Activated T-cell treated with anti-CD3 and anti-CD28 coated beads, Interleukin-2, amount 50 U/mL, for 72 hours (primary cell): Measurements from ENCODE around the gene FHL1. TPM values are rescaled to one million over a fixed set of nuclear protein-coding genes. Genes with fewer than 3 reads are reported as not detected.

Source experiments
- ATAC-seq, 2 donors: fragments of 150-1000 bp; cut with Tn5 transposase; replicated peaks in 1 of 2; 2 replicates each; pipeline ENCODE4 v1.10.0; 2021; ENCODE audit warnings: moderate library complexity in 2 of 2, mild to moderate bottlenecking in 1 of 2
- DNase-seq, 2 donors: peaks; one replicate each; pipeline ENCODE4 v3.0.0; 2021 to 2022; ENCODE audit warnings: mixed read lengths in 1 of 2
- H3K27ac Mint-ChIP-seq: one replicate; pipeline ENCODE4 v1.8.0; 2022; ENCODE audit warnings: mild to moderate bottlenecking, moderate library complexity, mixed read lengths
- H3K27me3 Mint-ChIP-seq: one replicate; pipeline ENCODE4 v1.8.0; 2022; ENCODE audit warnings: low read depth, mixed read lengths
- H3K36me3 Mint-ChIP-seq, 2 donors: one replicate each; pipeline ENCODE4 v1.8.0; 2022; ENCODE audit warnings: mixed read lengths in 2 of 2, mild to moderate bottlenecking in 1 of 2; ENCODE audit not compliant: insufficient read depth in 2 of 2
- H3K4me1 Mint-ChIP-seq: one replicate; pipeline ENCODE4 v1.8.0; 2022; ENCODE audit warnings: low read depth, mixed read lengths
- H3K4me3 Mint-ChIP-seq, 2 donors: one replicate each; pipeline ENCODE4 v1.8.0; 2022; ENCODE audit warnings: mild to moderate bottlenecking in 2 of 2, mixed read lengths in 2 of 2, moderate library complexity in 2 of 2
- H3K9me3 Mint-ChIP-seq, 2 donors: one replicate each; pipeline ENCODE4 v1.8.0; 2022; ENCODE audit warnings: mixed read lengths in 2 of 2
- total RNA-seq, 2 donors: library from RNA; stranded (reverse); gene quantifications; one replicate each; pipeline ENCODE4 v1.2.3, GENCODE V29; 2022

FHL1 gene
- total RNA-seq, 2 donors from 2014 or later = 15.7 to 18.7 TPM

DNA sequence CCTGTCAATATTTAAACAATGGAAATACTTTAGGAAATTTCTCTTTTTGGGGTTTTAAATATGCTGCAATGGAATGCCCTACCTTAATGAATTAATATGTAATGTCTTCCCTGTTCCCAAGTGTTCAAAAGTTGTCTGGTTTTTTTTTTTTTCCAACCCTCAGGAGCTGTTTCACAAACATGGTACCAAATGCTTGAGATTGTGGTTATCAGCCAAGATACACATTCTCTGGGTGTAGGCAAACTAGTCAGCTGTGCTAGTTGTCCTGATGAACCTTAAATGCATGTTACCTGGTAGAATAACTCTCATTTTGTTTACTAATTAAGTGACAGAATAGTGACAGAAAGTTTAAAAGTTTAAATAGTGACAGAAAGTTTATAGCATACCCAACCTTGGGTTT is 50.7 kb downstream of the FHL1 start:
- no peak for DNase-seq

DNA sequence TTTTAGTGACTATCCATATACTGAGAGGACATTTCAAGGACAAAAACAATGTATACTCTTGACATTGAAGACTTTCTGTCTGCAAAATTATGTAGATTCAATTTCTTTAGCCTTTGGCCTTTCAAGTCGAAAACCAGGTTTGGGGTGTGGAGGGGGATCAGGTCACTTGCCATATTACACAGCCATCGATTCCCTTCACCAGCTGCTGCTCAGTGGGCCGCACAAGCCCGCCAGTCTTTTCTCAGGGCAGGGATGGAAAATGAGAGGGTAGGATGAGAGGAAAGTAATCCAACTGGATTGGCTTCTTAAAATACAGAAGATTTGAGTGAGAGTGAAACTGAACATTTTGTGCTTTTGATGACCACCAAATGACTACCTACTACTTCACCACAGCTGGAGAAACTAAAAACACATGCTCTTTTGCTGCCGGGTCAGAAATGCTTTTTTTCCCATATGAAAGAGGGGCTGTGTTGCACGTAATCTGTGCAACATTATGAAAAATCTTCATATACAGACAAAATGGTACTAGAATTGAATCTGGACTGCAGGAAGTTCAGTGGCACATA is 51.4 kb downstream of the FHL1 start:
- Mint-ChIP-seq H3K9me3 (no peaks in the 10 kb centered on the region), H3K27ac (no peak overlapping the region), H3K4me1 (peaks cover 15% of the 10 kb centered on the region), H3K4me3 (no peak overlapping the region), H3K36me3 (no peaks in the 10 kb centered on the region), H3K27me3 (peaks cover 32% of the 10 kb centered on the region)
- ATAC-seq = no peak
- DNase-seq = no peak

More for the DNA sequence above, 50.7 kb downstream of the FHL1 start:
- no peak for ATAC-seq
- Mint-ChIP-seq H3K27ac (no peak overlapping the region), H3K4me1 (peaks cover 14% of the 10 kb centered on the region), H3K4me3 (no peak overlapping the region), H3K27me3 (peaks cover 39% of the 10 kb centered on the region), H3K36me3 (no peaks in the 10 kb centered on the region), H3K9me3 (no peaks in the 10 kb centered on the region)

DNA sequence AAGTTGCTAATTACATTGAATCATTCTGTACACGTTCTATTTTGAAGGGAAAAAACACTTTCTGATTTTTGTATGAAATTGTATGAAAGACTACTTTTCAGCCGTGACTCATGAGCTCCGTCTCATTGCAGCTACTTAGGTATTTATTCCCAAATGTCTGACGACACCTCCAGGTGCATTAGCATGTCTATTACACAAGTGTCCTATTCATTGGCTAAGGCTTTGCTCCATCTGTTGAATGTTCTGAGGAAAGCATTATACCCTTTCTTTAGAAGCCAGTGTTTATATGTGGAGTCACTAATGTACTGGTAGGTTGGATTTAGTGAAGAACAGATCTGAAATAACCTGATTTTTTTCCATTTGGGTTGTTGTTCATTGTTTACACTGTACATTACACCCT is 52.0 kb downstream of the FHL1 start:
- peaks cover 27% of the 10 kb centered on the region for H3K27me3 Mint-ChIP-seq
- H3K36me3 Mint-ChIP-seq = no peaks in the 10 kb centered on the region
- no peak for DNase-seq
- peaks cover 11% of the 10 kb centered on the region for H3K4me1 Mint-ChIP-seq
- no peak overlapping the region for H3K4me3 Mint-ChIP-seq
- ATAC-seq = no peak
- no peaks in the 10 kb centered on the region for H3K9me3 Mint-ChIP-seq
- no peak overlapping the region for H3K27ac Mint-ChIP-seq

DNA sequence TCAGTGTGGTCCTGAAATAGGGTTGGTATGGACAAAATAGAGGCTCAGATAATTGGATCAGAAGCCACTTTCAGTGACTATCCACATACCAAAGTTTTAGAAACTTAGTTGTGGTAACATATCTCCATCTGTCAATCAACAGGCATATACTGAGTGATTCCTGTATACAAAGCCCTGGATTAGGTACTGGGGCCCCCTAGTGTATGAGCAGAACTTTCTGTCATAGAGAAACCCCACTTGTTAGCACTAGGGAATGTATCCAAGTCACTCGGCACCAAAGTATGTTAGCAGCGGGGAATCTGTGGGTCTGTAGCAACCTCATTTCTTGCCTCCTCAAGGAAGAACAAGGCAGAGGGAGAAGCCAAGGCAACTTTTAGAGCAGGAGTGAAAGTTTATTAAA is 53.1 kb downstream of the FHL1 start:
- Mint-ChIP-seq H3K4me1 (peaks cover 20% of the 10 kb centered on the region), H3K27me3 (peaks cover 21% of the 10 kb centered on the region), H3K27ac (no peak overlapping the region), H3K4me3 (no peak overlapping the region), H3K9me3 (no peaks in the 10 kb centered on the region), H3K36me3 (no peaks in the 10 kb centered on the region)
- DNase-seq (peak in 1 of 2 donors; percentile 1), ATAC-seq (peak; percentile 42 to 52)

DNA sequence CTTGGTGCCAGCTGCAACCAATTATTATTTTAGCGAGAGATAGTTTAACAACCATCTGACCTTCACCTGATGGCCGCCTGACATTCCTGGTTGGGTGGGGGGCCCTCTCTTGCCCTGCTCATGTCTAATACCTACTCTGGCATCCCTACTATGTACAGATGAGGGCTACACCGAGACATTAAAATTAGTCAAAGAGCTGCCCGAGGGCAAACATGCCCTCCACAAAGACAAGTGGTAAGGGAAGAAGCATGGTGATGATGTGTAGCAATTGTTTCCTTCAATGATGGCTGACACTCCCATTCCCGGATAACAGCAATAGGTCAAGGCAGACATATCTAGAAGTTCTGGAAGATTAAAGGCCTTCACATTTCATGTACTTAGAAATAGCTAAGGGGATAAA is 54.3 kb downstream of the FHL1 start:
- Mint-ChIP-seq H3K4me3 (no peak overlapping the region), H3K27me3 (peaks cover 14% of the 10 kb centered on the region)
- no peak for DNase-seq

DNA sequence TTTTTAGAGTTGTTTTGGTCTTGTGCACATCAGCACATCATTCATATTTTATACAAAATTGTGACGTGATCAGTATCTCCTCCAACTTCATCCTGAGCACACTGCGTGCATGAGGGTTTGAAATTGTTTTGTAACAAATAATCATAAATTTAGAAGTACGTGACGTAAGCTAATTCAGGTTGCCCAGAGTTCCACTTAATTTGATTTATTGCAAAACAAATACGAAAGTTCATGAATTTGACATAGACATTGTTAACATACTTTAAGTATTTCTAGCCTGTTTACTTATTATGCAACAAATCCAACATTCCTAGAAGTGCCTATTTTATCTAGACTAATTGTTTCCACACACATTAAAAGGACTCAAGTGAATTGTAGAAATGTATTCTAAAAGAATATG is 55.6 kb downstream of the FHL1 start:
- Mint-ChIP-seq H3K27ac (no peak overlapping the region), H3K4me3 (no peak overlapping the region), H3K4me1 (peaks cover 20% of the 10 kb centered on the region), H3K27me3 (peaks cover 14% of the 10 kb centered on the region), H3K9me3 (no peaks in the 10 kb centered on the region), H3K36me3 (no peaks in the 10 kb centered on the region)
- no peak for DNase-seq
- no peak for ATAC-seq

More for the DNA sequence above, 54.3 kb downstream of the FHL1 start:
- Mint-ChIP-seq H3K27ac (no peak overlapping the region), H3K36me3 (no peaks in the 10 kb centered on the region), H3K4me1 (peaks cover 20% of the 10 kb centered on the region), H3K9me3 (no peaks in the 10 kb centered on the region)
- ATAC-seq = no peak

DNA sequence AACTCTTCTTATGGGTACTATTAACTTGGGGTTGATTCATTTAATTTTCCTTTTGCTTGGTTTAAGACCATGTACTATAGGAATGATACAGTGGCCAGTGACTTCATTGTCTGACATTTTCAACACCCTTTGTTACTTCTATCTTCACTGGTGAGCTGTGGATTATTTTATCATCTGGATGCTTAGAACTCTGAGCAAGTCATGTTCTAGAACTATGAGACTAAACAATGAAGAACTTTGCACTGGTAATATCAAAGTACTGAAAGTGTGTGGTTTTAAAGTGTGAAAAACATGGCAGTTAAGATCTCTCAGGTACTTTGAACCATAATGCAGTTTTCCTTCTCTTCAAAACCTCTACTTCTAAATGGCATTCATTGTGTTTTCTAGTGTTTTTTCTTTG is 56.1 kb downstream of the FHL1 start:
- no peaks in the 10 kb centered on the region for H3K36me3 Mint-ChIP-seq
- H3K9me3 Mint-ChIP-seq = no peaks in the 10 kb centered on the region
- peak overlapping the region; percentile 60 for H3K27ac Mint-ChIP-seq
- no peak overlapping the region for H3K4me3 Mint-ChIP-seq
- DNase-seq = no peak
- H3K4me1 Mint-ChIP-seq = peaks cover 20% of the 10 kb centered on the region
- peaks cover 8% of the 10 kb centered on the region for H3K27me3 Mint-ChIP-seq
- ATAC-seq = peak; percentile 68 to 76

DNA sequence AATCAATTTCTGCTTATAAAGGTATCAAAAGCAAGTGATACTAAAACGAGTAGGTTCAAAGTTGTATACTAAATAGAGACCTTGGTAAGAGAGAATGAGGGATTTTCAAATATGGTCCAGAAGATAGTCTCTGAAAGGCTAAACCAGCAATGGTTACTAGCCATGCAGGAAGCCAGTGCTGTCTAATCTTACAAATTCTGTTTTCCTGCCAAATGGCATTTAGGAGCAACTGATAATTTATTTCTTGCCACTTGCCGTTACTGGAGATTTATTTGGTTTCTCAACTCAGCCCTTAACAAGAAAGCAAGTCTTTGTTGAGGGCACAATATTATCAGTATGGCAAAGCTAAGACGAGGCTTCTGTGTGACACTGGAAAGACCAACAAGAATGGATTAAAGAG is 56.6 kb downstream of the FHL1 start:
- H3K27ac Mint-ChIP-seq = no peak overlapping the region
- DNase-seq (no peak), ATAC-seq (no peak)

DNA sequence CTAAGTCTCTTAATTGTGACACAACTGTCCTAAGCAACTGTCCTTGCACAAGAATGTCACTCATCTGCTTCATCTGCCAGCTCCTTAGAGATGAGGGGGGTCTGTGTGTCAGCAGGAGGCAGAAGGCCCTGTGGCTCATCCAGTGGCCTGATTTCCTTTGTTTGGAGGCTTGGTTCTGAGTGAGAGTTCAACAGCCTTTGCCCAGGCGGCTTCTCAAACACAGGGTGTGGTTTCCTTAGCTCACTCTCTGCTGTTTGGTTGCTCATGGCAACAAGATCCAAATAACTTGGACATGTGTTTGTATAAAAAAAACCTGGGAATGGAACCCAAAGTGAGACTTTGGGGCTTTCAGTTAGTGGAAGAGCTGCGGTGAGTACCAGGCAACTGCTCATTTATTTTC is 57.2 kb downstream of the FHL1 start:
- DNase-seq = no peak
- no peak for ATAC-seq
- Mint-ChIP-seq H3K4me3 (no peak overlapping the region), H3K36me3 (no peaks in the 10 kb centered on the region), H3K4me1 (peaks cover 20% of the 10 kb centered on the region), H3K27me3 (no peaks in the 10 kb centered on the region), H3K27ac (no peak overlapping the region), H3K9me3 (no peaks in the 10 kb centered on the region)

More for the DNA sequence above, 56.6 kb downstream of the FHL1 start:
- Mint-ChIP-seq H3K9me3 (no peaks in the 10 kb centered on the region), H3K36me3 (no peaks in the 10 kb centered on the region), H3K27me3 (peaks cover 3% of the 10 kb centered on the region), H3K4me3 (no peak overlapping the region), H3K4me1 (peaks cover 20% of the 10 kb centered on the region)

DNA sequence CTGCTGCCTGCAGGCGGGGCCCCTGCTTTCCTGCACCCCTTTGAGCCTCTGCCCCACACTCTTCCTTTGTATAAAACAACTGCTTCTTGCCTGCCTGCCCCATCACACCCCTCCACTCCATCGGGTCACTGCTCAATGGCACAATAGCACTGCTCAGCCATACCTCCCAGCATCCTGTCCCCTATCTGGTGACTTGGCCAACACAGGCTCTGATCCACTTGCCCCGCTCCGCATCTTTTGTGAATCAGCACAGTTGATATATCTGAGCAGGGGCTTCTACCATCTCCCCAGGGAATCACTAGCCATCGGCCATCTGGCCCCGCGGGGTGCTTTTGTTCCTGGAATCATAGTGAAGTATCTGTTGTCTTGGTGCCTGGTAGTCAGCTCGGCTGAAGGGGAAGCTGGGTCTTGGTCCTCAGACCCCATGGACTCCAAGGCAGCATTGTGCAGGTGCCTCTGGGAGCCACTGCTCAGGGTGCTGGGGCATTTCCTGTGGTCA is 58.6 kb downstream of the FHL1 start:
- no peak overlapping the region for H3K4me3 Mint-ChIP-seq
- no peaks in the 10 kb centered on the region for H3K9me3 Mint-ChIP-seq
- H3K36me3 Mint-ChIP-seq = no peaks in the 10 kb centered on the region
- H3K27ac Mint-ChIP-seq = no peak overlapping the region
- peaks cover 7% of the 10 kb centered on the region for H3K27me3 Mint-ChIP-seq
- DNase-seq (no peak), ATAC-seq (no peak)
- peaks cover 20% of the 10 kb centered on the region for H3K4me1 Mint-ChIP-seq

DNA sequence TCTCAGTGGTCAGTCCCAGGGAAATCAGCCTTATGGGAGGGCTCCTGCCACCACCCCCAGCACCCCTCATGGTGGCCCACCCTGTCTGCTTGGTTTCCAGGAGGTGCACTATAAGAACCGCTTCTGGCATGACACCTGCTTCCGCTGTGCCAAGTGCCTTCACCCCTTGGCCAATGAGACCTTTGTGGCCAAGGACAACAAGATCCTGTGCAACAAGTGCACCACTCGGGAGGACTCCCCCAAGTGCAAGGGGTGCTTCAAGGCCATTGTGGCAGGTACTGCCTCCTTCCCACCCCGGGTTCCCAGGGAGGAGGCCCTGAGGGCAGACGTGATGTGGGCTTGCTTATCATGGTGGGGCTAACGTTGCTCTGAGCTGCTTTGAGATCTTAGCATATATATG is 59.6 kb downstream of the FHL1 start:
- Mint-ChIP-seq H3K27me3 (peaks cover 7% of the 10 kb centered on the region), H3K27ac (no peak overlapping the region), H3K4me1 (peaks cover 20% of the 10 kb centered on the region), H3K9me3 (no peaks in the 10 kb centered on the region), H3K4me3 (no peak overlapping the region), H3K36me3 (no peaks in the 10 kb centered on the region)
- DNase-seq (no peak), ATAC-seq (no peak)

DNA sequence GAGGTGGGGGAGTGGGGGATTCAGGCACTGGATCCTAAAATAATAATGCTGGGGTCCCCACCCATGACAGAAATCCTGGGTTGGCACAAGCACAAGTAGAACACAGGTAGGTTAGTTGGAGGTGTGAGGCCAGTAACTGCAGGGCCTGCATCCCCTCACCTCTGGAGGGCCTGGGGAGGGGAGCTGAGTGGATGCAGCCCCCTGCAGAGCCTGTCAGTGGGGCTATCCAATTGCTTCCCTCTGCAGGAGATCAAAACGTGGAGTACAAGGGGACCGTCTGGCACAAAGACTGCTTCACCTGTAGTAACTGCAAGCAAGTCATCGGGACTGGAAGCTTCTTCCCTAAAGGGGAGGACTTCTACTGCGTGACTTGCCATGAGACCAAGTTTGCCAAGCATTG is 60.2 kb downstream of the FHL1 start:
- ATAC-seq = no peak
- H3K9me3 Mint-ChIP-seq = no peaks in the 10 kb centered on the region
- no peak overlapping the region for H3K27ac Mint-ChIP-seq
- peaks cover 20% of the 10 kb centered on the region for H3K4me1 Mint-ChIP-seq
- H3K36me3 Mint-ChIP-seq = no peaks in the 10 kb centered on the region
- H3K4me3 Mint-ChIP-seq = no peak overlapping the region
- no peak for DNase-seq
- H3K27me3 Mint-ChIP-seq = peaks cover 7% of the 10 kb centered on the region

DNA sequence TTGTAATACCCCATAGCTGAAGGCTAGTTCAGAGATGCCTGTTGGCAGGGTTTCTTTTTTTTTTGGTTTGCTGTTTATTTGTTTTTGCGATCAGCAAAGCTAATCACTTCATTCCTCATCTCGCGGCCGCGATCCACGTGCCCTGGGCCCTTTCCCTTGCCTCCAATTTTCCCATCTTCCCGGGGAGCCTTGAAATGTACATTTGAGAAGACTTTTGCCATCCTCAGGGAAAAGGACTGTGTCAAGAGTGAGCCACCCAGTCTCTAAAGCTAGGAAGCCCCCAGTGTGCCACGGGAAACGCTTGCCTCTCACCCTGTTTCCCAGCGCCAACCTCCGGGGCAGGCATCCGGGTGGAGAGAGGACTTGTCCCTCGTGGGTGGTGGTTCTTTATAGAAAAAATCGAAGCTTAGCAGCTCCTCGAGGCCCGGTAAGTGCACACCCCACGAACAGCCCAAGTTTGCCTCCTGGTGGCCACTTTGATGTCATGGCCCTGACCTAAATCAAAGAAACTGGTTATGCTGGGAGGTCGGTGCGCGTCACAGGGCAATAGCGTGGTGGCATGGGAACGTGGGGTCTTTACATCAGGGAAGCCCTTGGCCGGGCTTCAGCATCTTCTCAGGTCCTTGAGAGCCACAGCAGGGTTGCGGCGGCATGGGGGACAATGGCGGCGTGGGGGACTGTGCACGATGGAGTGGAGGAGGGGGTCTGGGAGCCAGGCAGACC is 61.8 kb downstream of the FHL1 start:
- Mint-ChIP-seq H3K4me1 (peaks cover 9% of the 10 kb centered on the region), H3K27ac (no peak overlapping the region), H3K36me3 (no peaks in the 10 kb centered on the region), H3K27me3 (peaks cover 7% of the 10 kb centered on the region), H3K4me3 (no peak overlapping the region), H3K9me3 (no peaks in the 10 kb centered on the region)
- ATAC-seq (peak in 1 of 2 donors; percentile 43), DNase-seq (peak; percentile 6 to 16)

DNA sequence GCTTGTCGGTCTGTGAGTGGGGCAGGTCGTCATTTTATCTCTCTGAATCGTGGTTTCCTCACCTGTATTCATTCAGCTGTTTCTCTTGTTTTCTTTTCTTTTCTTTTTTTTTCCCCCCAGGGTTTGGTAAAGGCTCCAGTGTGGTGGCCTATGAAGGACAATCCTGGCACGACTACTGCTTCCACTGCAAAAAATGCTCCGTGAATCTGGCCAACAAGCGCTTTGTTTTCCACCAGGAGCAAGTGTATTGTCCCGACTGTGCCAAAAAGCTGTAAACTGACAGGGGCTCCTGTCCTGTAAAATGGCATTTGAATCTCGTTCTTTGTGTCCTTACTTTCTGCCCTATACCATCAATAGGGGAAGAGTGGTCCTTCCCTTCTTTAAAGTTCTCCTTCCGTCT is 62.4 kb downstream of the FHL1 start:
- H3K4me1 Mint-ChIP-seq = peaks cover 5% of the 10 kb centered on the region
- no peak overlapping the region for H3K4me3 Mint-ChIP-seq
- no peak overlapping the region for H3K27ac Mint-ChIP-seq
- ATAC-seq (no peak), DNase-seq (no peak)
- H3K36me3 Mint-ChIP-seq = no peaks in the 10 kb centered on the region
- peaks cover 7% of the 10 kb centered on the region for H3K27me3 Mint-ChIP-seq
- no peaks in the 10 kb centered on the region for H3K9me3 Mint-ChIP-seq
